Panc1 (cell line): ENCODE measurements around the gene NDST1. TPM values are rescaled to one million over a fixed set of nuclear protein-coding genes. Genes with fewer than 3 reads are reported as not detected.

Experiments
- ATAC-seq: fragments of 200-7000 bp; cut with Tn5 transposase; 2 replicates; pipeline ENCODE4 v1.9.1; 2020; ENCODE audit warnings: mild to moderate bottlenecking, moderate library complexity
- BruUV-seq: library from RNA; stranded (reverse); fragments of 400-500 nt; replicated peaks from 2 replicates; lab custom pipeline; 2021; lab: Mats Ljungman, UMichigan
- CTCF ChIA-PET: fragments of 300-600 bp; sonication (Branson Sonifier 250); formaldehyde crosslinking; loops from one replicate; lab custom pipeline; 2022; ENCODE audit warnings: antibody characterized with exemption; lab: Charles Lee
- POLR2A ChIA-PET: fragments of 300-600 bp; sonication (Branson Sonifier 250); formaldehyde crosslinking; loops from one replicate; lab custom pipeline; 2022; ENCODE audit warnings: antibody characterized with exemption; lab: Charles Lee
- DNase-seq: peaks from one replicate; pipeline ENCODE4 v3.0.0-alpha.2; 2010; ENCODE audit warnings: low read depth, low spot score
- H3K27ac ChIP-seq: 2 replicates; pipeline ENCODE4 v1.5.1; 2011; ENCODE audit warnings: mild to moderate bottlenecking, low read length, inconsistent platforms
- H3K27me3 ChIP-seq: fragments of 200-500 bp; sonication (Bioruptor generic); 2 replicates; pipeline ENCODE4 v1.6.0; 2014; ENCODE audit warnings: low read length, inconsistent platforms; ENCODE audit not compliant: control insufficient read depth, insufficient read depth
- H3K36me3 ChIP-seq: fragments of 200-500 bp; sonication (Bioruptor generic); 2 replicates; pipeline ENCODE4 v1.5.1; 2014; ENCODE audit warnings: inconsistent platforms, mild to moderate bottlenecking, low read length, moderate library complexity; ENCODE audit not compliant: control insufficient read depth, insufficient read depth
- H3K4me1 ChIP-seq: 2 replicates; pipeline ENCODE4 v1.5.1; 2011; ENCODE audit warnings: inconsistent platforms, mild to moderate bottlenecking, low read length, moderate library complexity; ENCODE audit not compliant: control insufficient read depth, insufficient read depth
- H3K4me3 ChIP-seq, 2 experiments: 2 replicates each; pipeline ENCODE4 v1.5.1; 2011 to 2012; ENCODE audit warnings: low read depth in 2 of 2, low read length in 2 of 2, mild to moderate bottlenecking in 2 of 2, inconsistent platforms in 1 of 2, moderate library complexity in 1 of 2
- H3K9me3 ChIP-seq: fragments of 200-500 bp; sonication (Bioruptor generic); 2 replicates; pipeline ENCODE4 v1.5.1; 2014; ENCODE audit warnings: low read depth, mild to moderate bottlenecking, inconsistent platforms, low read length, moderate library complexity; ENCODE audit not compliant: control insufficient read depth, insufficient read depth
- POLR2AphosphoS5 ChIP-seq: IDR thresholded peaks from 2 replicates; pipeline ENCODE4 v1.6.1; 2012; ENCODE audit warnings: mild to moderate bottlenecking, low read depth, low read length, moderate library complexity
- SIN3A ChIP-seq: IDR thresholded peaks from 2 replicates; pipeline ENCODE4 v1.6.1; 2012; ENCODE audit warnings: low read depth, mild to moderate bottlenecking, low read length, moderate library complexity, borderline replicate concordance; ENCODE audit not compliant: insufficient read depth
- TCF7L2 ChIP-seq: IDR thresholded peaks from 2 replicates; pipeline ENCODE4 v1.6.1; 2011; ENCODE audit warnings: mild to moderate bottlenecking, low read depth, low read length, inconsistent platforms
- in situ Hi-C: cut with HindIII; loops from 2 replicates; pipeline ENCODE4 v1.10.0; 2016; ENCODE audit warnings: low sequenced_read_pairs, low pct_unique_long_range_greater_than_20kb
- intact Hi-C: fragments of 100-400 bp; cut with micrococcal nuclease; formaldehyde crosslinking; loops from one replicate; pipeline ENCODE4 v1.10.0; 2022; ENCODE audit not compliant: unreplicated experiment
- total RNA-seq: library from RNA; stranded (reverse); gene quantifications from one replicate; pipeline ENCODE4 v1.2.1, GENCODE V29; 2021; ENCODE audit not compliant: unreplicated experiment
- TF ChIP-seq, protein P1 (sequence below), 2 experiments: IDR thresholded peaks; 2 replicates each; pipeline ENCODE4 v1.6.1; 2011 to 2012; ENCODE audit warnings: low read depth in 2 of 2, control low read depth in 1 of 2, low read length in 1 of 2, mild to moderate bottlenecking in 1 of 2, moderate library complexity in 1 of 2; ENCODE audit not compliant: insufficient read depth in 1 of 2
- TF ChIP-seq, protein P2 (sequence below): fragments of 450-650 bp; IDR thresholded peaks from 2 replicates; pipeline ENCODE4 v1.5.1; 2017; ENCODE audit warnings: mild to moderate bottlenecking

Gene NDST1
- total RNA-seq, 1 experiment from 2014 or later, result 142 TPM

DNA sequence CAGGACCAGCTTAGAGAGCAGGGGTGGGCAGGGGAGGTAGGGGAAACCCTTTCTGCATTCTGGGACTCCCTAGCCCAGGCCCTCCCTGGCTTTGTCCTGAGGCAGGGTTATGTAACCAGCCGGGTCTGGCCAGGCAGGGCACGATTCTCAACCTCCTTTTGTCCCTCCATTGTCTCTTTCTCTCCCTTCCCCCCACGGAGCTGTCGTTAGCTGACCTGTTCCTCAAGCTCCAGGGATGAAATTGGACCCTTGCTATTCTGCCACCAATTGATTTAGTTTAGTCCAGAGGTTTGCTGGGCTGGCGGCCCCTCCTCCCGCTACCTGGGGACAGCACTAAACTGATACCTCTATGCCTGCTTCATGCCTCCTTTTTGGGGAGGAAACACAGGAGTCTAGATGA lies 9.4 kb upstream of the NDST1 start:
- peak; percentile 7; the same call in 1 of the 2 replicates for ATAC-seq
- H3K9me3 ChIP-seq, result no peaks in the 10 kb centered on the region
- intact Hi-C loops, result no loop called here
- in situ Hi-C loops, result no loop called here
- POLR2A ChIA-PET, result interaction anchor here (0.5 kb wide), 1 partner anchor 11 kb away, joined by 6 read pairs; no protein-coding TSS in a partner anchor
- no peaks in the 10 kb centered on the region for H3K36me3 ChIP-seq
- TF ChIP-seq, protein P1, sequence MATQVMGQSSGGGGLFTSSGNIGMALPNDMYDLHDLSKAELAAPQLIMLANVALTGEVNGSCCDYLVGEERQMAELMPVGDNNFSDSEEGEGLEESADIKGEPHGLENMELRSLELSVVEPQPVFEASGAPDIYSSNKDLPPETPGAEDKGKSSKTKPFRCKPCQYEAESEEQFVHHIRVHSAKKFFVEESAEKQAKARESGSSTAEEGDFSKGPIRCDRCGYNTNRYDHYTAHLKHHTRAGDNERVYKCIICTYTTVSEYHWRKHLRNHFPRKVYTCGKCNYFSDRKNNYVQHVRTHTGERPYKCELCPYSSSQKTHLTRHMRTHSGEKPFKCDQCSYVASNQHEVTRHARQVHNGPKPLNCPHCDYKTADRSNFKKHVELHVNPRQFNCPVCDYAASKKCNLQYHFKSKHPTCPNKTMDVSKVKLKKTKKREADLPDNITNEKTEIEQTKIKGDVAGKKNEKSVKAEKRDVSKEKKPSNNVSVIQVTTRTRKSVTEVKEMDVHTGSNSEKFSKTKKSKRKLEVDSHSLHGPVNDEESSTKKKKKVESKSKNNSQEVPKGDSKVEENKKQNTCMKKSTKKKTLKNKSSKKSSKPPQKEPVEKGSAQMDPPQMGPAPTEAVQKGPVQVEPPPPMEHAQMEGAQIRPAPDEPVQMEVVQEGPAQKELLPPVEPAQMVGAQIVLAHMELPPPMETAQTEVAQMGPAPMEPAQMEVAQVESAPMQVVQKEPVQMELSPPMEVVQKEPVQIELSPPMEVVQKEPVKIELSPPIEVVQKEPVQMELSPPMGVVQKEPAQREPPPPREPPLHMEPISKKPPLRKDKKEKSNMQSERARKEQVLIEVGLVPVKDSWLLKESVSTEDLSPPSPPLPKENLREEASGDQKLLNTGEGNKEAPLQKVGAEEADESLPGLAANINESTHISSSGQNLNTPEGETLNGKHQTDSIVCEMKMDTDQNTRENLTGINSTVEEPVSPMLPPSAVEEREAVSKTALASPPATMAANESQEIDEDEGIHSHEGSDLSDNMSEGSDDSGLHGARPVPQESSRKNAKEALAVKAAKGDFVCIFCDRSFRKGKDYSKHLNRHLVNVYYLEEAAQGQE (IDR thresholded peaks at IDR 0.05; ENCODE audit: insufficient read depth in 1 of 2, low read depth in 2 of 2, low read length in 1 of 2), result no peak
- no peak for TF ChIP-seq POLR2AphosphoS5
- TF ChIP-seq, protein P2, sequence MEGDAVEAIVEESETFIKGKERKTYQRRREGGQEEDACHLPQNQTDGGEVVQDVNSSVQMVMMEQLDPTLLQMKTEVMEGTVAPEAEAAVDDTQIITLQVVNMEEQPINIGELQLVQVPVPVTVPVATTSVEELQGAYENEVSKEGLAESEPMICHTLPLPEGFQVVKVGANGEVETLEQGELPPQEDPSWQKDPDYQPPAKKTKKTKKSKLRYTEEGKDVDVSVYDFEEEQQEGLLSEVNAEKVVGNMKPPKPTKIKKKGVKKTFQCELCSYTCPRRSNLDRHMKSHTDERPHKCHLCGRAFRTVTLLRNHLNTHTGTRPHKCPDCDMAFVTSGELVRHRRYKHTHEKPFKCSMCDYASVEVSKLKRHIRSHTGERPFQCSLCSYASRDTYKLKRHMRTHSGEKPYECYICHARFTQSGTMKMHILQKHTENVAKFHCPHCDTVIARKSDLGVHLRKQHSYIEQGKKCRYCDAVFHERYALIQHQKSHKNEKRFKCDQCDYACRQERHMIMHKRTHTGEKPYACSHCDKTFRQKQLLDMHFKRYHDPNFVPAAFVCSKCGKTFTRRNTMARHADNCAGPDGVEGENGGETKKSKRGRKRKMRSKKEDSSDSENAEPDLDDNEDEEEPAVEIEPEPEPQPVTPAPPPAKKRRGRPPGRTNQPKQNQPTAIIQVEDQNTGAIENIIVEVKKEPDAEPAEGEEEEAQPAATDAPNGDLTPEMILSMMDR, result no peak
- TF ChIP-seq SIN3A, result no peak
- no peak for TF ChIP-seq TCF7L2
- no TSS peak for BruUV-seq
- H3K4me3 ChIP-seq, result peak overlapping the region in 1 of 2 experiments; percentile 41; a peak in 2 of 4 replicates
- CTCF ChIA-PET, result interaction anchor here (0.8 kb wide), 1 partner anchor 9 kb away, joined by 3 read pairs; no protein-coding TSS in a partner anchor
- H3K27ac ChIP-seq, result peak overlapping the region; percentile 93
- DNase-seq, result no peak
- H3K4me1 ChIP-seq, result peaks cover 77% of the 10 kb centered on the region
- H3K27me3 ChIP-seq, result no peaks in the 10 kb centered on the region

DNA sequence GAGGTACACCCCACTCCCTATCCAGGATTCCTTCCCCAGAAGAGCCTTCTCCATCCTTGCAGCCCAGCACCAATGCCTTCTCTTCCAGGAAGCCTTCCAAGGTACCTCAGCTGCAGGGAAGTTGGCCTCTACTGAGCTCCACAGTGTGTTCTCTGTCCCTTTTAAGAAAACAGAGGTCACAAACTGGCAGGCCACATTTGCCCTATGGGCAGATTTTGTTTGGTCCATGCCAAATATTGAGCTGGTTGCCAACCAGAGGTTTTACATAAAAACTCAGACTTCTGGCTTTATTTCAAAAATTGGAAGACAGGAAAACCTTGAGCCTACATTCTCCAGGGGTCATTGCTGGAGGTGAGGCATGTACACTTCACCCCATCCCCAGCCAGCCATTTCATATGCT lies 9.0 kb upstream of the NDST1 start:
- peak overlapping the region; percentile 93 for H3K27ac ChIP-seq
- in situ Hi-C loops, result no loop called here
- CTCF ChIA-PET, result interaction anchor here (0.5 to 0.8 kb wide), 2 partner anchors 9 to 348 kb away, joined by 3 read pairs; no protein-coding TSS in a partner anchor
- POLR2A ChIA-PET, result interaction anchor here (0.9 kb wide), 1 partner anchor 14 kb away, joined by 3 read pairs; no protein-coding TSS in a partner anchor
- DNase-seq, result no peak
- intact Hi-C loops, result no loop called here
- H3K36me3 ChIP-seq, result no peaks in the 10 kb centered on the region
- no peak overlapping the region; a peak in 1 of 4 replicates for H3K4me3 ChIP-seq
- no peak for ATAC-seq
- H3K4me1 ChIP-seq, result peaks cover 80% of the 10 kb centered on the region
- H3K9me3 ChIP-seq, result no peaks in the 10 kb centered on the region
- BruUV-seq, result no TSS peak
- TF ChIP-seq, protein P1 (IDR thresholded peaks at IDR 0.05; ENCODE audit: insufficient read depth in 1 of 2, low read depth in 2 of 2, low read length in 1 of 2), result no peak
- no peak for TF ChIP-seq SIN3A
- no peak for TF ChIP-seq TCF7L2
- TF ChIP-seq, protein P2, result no peak
- no peak for TF ChIP-seq POLR2AphosphoS5
- H3K27me3 ChIP-seq, result no peaks in the 10 kb centered on the region
